HL-60 (cell line): ENCODE measurements around the gene USP21.

ENCODE experiments used
- DNase-seq, 2 experiments: peaks; one replicate each; pipeline ENCODE4 v3.0.0-alpha.2; 2010 to 2020; ENCODE audit warnings: low read depth in 1 of 2, low spot score in 1 of 2
- H3K27ac ChIP-seq: fragments of 250-450 bp; sonication (Bioruptor Pico); replicated peaks from 2 replicates; pipeline ENCODE4 v1.5.1; 2020; ENCODE audit warnings: mild to moderate bottlenecking, moderate library complexity
- H3K27me3 ChIP-seq: fragments of 250-450 bp; sonication (Bioruptor Pico); 2 replicates; pipeline ENCODE4 v1.5.1; 2021; ENCODE audit warnings: mild to moderate bottlenecking, moderate library complexity; ENCODE audit not compliant: insufficient read depth, poor library complexity, severe bottlenecking
- H3K4me3 ChIP-seq: replicated peaks from 2 replicates; pipeline ENCODE4 v1.5.1; 2011; ENCODE audit warnings: mild to moderate bottlenecking, control low read depth, low read length; ENCODE audit not compliant: insufficient read depth
- GABPA ChIP-seq: IDR thresholded peaks from 2 replicates; pipeline ENCODE4 v1.6.1; 2012; ENCODE audit warnings: low read depth
- POLR2AphosphoS5 ChIP-seq: IDR thresholded peaks from 2 replicates; pipeline ENCODE4 v1.6.1; 2012; ENCODE audit warnings: low read depth
- SPI1 ChIP-seq: IDR thresholded peaks from 2 replicates; pipeline ENCODE4 v1.6.1; 2012; ENCODE audit warnings: low read depth, mild to moderate bottlenecking, borderline replicate concordance
- TF ChIP-seq, protein P1 (sequence below): IDR thresholded peaks from 2 replicates; pipeline ENCODE4 v1.6.1; 2012; ENCODE audit warnings: low read depth; ENCODE audit not compliant: insufficient replicate concordance
- TF ChIP-seq, protein P2 (sequence below): IDR thresholded peaks from one replicate; pipeline ENCODE4 v1.5.1; 2011; ENCODE audit warnings: low read length, control low read depth, inconsistent platforms; ENCODE audit not compliant: insufficient read depth

USP21 gene

DNA sequence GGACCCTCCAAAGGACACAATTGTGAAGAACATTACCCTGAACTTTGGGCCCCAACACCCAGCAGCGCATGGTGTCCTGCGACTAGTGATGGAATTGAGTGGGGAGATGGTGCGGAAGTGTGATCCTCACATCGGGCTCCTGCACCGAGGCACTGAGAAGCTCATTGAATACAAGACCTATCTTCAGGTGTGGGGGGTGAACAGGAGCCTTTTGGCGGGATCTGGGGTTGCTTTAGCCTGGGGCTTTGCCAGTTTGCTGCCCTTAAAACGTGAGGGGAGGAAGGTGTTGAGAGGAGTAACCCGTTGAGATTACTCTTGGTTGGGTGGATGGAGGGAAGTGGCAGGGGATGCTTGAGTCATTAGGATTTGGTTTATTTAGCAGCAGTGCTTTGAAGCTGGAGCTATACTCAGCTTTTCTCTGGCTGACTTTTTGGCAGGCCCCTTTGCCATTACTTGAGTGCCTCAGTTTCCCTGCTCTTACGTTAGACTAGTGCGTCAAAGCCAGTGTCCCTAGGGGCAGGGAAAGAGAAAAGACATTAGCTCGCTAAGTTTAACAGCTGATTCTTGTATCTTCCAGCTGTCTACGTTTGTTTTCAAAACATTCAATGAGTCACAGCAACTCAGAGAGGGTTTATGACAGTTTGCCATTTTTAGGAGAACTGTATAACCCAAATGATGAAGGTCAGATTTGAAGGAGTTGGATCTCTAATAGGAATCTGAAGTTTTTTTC lies 47.3 kb downstream of the USP21 start:
- Histone ChIP-seq H3K27me3 (no peaks in the 10 kb centered on the region), H3K27ac (no peak overlapping the region), H3K4me3 (no peak overlapping the region)
- TF ChIP-seq, protein P1, sequence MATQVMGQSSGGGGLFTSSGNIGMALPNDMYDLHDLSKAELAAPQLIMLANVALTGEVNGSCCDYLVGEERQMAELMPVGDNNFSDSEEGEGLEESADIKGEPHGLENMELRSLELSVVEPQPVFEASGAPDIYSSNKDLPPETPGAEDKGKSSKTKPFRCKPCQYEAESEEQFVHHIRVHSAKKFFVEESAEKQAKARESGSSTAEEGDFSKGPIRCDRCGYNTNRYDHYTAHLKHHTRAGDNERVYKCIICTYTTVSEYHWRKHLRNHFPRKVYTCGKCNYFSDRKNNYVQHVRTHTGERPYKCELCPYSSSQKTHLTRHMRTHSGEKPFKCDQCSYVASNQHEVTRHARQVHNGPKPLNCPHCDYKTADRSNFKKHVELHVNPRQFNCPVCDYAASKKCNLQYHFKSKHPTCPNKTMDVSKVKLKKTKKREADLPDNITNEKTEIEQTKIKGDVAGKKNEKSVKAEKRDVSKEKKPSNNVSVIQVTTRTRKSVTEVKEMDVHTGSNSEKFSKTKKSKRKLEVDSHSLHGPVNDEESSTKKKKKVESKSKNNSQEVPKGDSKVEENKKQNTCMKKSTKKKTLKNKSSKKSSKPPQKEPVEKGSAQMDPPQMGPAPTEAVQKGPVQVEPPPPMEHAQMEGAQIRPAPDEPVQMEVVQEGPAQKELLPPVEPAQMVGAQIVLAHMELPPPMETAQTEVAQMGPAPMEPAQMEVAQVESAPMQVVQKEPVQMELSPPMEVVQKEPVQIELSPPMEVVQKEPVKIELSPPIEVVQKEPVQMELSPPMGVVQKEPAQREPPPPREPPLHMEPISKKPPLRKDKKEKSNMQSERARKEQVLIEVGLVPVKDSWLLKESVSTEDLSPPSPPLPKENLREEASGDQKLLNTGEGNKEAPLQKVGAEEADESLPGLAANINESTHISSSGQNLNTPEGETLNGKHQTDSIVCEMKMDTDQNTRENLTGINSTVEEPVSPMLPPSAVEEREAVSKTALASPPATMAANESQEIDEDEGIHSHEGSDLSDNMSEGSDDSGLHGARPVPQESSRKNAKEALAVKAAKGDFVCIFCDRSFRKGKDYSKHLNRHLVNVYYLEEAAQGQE = no peak
- TF ChIP-seq POLR2AphosphoS5 = no peak
- no peak for TF ChIP-seq SPI1
- TF ChIP-seq GABPA = no peak
- TF ChIP-seq, protein P2, sequence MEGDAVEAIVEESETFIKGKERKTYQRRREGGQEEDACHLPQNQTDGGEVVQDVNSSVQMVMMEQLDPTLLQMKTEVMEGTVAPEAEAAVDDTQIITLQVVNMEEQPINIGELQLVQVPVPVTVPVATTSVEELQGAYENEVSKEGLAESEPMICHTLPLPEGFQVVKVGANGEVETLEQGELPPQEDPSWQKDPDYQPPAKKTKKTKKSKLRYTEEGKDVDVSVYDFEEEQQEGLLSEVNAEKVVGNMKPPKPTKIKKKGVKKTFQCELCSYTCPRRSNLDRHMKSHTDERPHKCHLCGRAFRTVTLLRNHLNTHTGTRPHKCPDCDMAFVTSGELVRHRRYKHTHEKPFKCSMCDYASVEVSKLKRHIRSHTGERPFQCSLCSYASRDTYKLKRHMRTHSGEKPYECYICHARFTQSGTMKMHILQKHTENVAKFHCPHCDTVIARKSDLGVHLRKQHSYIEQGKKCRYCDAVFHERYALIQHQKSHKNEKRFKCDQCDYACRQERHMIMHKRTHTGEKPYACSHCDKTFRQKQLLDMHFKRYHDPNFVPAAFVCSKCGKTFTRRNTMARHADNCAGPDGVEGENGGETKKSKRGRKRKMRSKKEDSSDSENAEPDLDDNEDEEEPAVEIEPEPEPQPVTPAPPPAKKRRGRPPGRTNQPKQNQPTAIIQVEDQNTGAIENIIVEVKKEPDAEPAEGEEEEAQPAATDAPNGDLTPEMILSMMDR = no peak
- no peak for DNase-seq

DNA sequence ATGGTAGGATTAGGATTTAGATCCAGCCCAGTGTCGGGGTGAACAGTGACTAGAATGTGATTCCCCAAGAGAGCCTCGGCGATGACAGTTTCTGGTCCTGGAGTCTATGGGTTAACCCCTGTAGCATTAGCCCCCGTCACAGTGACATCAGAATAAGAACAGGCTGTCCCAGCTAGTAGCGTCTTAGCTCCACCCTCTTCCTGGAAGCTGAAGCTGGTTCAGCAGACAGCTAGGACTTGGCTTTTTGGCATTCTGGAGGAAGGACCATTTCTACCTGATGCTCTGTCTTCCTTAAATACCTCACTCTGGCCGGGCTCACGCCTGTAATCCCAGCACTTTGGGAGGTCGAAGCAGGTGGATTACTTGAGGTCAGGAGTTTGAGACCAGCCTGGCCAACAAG lies 47.9 kb downstream of the USP21 start:
- H3K27me3 ChIP-seq = no peaks in the 10 kb centered on the region
- no peak overlapping the region for H3K27ac ChIP-seq
- TF ChIP-seq POLR2AphosphoS5 = no peak
- no peak for TF ChIP-seq GABPA
- no peak for TF ChIP-seq SPI1
- TF ChIP-seq, protein P2 = no peak
- TF ChIP-seq, protein P1 = no peak
- no peak for DNase-seq
- H3K4me3 ChIP-seq = no peak overlapping the region

DNA sequence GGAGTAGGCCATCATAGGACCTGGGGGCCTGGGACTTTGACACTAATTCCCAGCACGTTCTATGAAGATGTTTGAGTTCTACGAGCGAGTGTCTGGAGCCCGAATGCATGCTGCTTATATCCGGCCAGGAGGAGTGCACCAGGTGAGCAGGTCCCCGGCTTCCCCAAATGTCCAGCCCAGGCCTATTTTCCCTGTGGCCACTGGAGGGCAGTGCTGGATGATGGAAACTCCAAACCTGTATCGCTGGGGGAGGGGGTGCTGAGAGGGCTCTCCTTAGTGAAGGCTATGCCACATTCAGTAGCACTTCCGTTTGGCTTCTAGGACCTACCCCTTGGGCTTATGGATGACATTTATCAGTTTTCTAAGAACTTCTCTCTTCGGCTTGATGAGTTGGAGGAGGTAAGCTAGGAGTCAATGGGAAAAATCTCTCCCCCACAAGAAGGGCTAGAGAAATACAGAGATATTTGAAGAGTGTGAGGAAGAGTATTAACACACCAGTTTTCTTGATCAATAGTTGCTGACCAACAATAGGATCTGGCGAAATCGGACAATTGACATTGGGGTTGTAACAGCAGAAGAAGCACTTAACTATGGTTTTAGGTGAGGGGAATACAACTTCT lies 50.6 kb downstream of the USP21 start:
- Histone ChIP-seq H3K27ac (no peak overlapping the region), H3K4me3 (no peak overlapping the region), H3K27me3 (no peaks in the 10 kb centered on the region)
- peak; percentile 75 to 87 for DNase-seq
- TF ChIP-seq SPI1 = peak; percentile 44; the same call in 1 of the 2 replicates
- TF ChIP-seq, protein P2 = peak; percentile 96
- TF ChIP-seq, protein P1 = no peak
- TF ChIP-seq POLR2AphosphoS5 = no peak
- peak; percentile 53 for TF ChIP-seq GABPA
